ENCODE data around the gene SVBP. TPM values are rescaled to one million over a fixed set of nuclear protein-coding genes. Genes with fewer than 3 reads are reported as not detected.
"Not testable (repeated sequence)": the region's sequence is repeated elsewhere in the genome, so short reads cannot be mapped to it uniquely, and the experiment has no call there.

SVBP gene
- total RNA-seq, 1 donor from 2014 or later, result 16.0 TPM

GRCh38 chr1:42841440-42842147 lies 24.4 kb upstream of the SVBP start:
- DNase-seq (ENCODE audit: low read depth), result no peak

- DNase-seq (ENCODE audit: low read depth), result no peak
Observed at GRCh38 chr1:42841010-42841409, 23.8 kb upstream of the SVBP start.

- no peak for DNase-seq (ENCODE audit: low read depth)
Observed at GRCh38 chr1:42838482-42839190, 21.4 kb upstream of the SVBP start.

- no peak for DNase-seq (ENCODE audit: low read depth)
Observed at GRCh38 chr1:42837709-42838108, 20.5 kb upstream of the SVBP start.

DNA sequence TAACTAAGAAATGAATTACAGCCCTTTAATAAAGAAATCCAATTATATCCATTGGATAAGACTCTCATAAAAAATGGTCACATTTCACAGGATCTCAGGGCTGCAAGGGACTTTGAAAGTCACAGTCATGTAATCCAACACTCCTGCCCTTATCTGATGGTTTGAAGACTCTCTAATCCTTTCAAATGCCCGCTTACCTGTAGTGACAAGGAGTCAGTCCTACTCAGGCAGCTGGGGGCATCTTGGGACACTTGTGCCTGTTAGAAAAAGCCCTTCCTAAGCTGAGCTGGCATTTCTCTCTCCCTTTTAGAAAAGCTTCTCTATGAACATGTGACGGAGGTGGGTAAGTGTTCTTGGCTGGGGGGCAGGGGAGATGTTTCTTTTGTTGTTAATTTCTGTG lies 18.2 kb upstream of the SVBP start:
- DNase-seq (ENCODE audit: low read depth), result no peak

GRCh38 chr1:42834803-42835202 lies 17.6 kb upstream of the SVBP start:
- DNase-seq (ENCODE audit: low read depth), result no peak

DNA sequence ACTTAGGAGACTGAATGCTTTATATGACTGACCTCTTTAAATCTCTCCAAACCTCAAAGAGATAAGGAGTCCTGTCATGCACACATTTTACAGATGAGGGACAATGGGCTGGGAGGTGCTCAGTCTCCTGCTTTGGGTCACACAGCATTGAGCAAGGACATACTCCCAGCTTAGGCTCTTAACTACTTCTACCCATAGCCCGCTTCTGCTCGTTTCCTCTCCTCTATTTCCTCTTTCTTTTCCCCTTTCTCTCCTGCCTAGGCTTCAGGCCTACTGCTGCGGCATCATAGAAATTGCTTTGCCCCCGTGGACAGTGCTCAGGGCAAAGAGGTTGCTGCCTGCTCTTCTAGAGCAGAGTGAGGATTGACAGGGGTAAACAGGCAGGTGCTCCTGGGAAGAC lies 16.8 kb upstream of the SVBP start:
- no peak for DNase-seq (ENCODE audit: low read depth)

DNA sequence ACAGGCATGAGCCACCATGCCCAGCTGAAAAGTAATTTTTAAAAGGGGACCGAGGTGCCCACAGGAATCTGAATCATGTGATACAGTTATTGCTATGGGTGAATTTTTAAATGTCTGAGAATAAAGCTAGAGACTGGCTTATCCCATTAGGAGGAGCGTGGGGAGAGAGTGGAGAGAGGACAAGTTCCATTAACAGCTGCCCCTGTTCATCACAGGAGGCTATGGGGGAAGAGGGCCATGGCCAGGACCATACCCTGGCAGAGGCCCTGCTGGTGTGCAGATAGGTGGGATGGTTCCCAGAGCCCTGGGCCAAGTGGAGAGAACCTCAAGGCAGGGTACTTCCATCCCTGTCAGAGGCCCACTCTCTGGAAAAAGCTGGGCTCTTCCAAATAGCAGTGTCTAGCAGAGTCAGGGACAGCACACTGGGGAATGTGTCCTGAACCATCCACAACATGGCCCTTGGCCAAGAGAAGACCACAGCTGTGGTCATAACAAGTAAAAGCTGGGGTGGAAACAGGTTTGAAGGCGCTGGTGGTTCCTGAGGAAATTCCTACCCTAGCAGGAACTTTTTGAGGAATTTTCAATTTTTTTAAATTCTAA lies 15.5 kb upstream of the SVBP start:
- DNase-seq (ENCODE audit: low read depth), result no peak

DNA sequence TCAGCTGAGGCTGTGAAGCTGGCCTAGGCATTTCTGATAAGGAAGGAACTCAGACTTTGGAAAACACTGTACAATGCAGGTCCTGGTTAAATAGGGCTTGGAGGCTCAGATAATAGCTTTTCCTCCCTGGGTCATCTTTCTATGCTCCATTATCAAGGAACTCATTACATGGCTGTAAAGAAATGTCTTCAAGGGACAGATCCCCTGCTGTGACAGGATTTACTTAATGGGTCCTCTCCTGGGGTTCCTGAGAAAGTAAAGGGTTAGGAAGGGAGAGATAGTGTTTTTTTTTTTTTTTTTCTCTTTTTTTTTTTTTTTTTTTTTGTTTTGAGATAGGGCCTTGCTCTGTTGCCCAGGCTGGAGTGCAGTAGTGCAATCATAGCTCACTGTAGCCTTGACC lies 14.1 kb upstream of the SVBP start:
- no peak for DNase-seq (ENCODE audit: low read depth)

DNA sequence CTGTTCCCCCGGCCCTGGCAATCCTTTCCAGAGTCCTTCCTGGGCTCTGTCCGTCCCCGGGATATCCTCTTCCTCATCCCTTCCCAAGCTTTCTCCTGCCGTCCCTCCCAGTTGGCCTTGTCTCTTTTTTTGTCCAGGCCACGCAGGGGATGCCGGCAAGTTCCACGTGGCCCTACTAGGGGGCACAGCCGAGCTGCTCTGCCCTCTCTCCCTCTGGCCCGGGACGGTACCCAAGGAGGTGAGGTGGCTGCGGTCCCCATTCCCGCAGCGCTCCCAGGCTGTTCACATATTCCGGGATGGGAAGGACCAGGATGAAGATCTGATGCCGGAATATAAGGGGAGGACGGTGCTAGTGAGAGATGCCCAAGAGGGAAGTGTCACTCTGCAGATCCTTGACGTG lies 13.4 kb upstream of the SVBP start:
- DNase-seq (ENCODE audit: low read depth), result no peak

GRCh38 chr1:42825036-42825851 lies 8.0 kb upstream of the SVBP start:
- no peak for DNase-seq (ENCODE audit: low read depth)

DNA sequence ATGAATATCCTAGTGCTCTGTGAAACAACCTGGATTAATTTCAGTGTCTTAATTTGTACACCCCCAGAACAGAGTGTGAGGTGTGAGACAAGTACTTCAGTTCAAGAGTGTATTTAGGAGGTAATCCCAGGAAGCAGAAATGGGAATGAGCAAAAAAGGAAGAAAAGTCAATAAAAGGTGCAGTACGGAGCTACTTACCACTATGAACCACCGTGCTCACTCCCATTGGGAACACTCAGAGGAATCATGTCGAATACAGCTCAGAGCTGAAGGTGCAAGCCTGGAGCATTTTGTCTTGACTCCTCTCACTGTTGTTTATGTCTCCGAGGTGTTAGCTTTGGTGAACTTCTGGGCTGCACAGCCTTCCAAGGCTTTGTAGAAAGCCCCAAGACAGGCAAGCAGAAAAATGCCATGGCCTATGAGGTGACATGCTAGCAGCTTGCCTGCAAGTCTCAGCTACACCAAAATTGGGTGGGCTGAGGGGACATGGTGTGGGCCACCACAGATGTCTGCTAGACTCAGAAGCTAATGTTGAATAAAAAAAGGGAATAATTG lies 7.4 kb upstream of the SVBP start:
- DNase-seq (ENCODE audit: low read depth), result no peak

DNA sequence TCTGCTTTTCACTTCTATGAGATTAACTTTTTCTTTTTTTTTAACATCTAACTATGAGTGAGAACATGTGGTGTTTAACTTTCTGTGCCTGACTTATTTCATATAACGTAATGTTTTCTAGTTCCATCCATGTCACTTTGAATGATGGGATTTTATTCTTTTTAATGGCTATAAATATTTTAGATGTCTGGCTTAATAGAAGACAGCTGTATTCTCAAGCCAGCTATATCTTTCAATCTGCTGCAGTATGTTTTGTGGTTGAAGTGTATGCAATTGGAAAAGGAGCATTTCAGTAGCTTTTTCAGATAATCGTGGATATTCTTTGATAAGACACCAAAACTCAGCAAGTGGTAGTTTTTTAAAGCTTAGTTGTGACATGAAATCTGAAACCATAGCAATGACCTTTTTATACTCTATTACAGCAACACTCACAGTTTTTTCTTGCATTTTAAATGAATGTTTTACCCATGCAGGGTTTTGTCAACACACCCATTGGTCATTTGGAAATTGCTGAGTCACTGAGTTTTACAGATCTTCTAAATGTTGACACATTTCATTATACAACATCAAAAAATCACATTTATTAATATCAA lies 5.7 kb upstream of the SVBP start:
- DNase-seq (ENCODE audit: low read depth), result peak; percentile 72

GRCh38 chr1:42821690-42822089 lies 4.5 kb upstream of the SVBP start:
- DNase-seq (ENCODE audit: low read depth), result no peak

GRCh38 chr1:42820813-42821212 lies 3.6 kb upstream of the SVBP start:
- no peak for DNase-seq (ENCODE audit: low read depth)

DNA sequence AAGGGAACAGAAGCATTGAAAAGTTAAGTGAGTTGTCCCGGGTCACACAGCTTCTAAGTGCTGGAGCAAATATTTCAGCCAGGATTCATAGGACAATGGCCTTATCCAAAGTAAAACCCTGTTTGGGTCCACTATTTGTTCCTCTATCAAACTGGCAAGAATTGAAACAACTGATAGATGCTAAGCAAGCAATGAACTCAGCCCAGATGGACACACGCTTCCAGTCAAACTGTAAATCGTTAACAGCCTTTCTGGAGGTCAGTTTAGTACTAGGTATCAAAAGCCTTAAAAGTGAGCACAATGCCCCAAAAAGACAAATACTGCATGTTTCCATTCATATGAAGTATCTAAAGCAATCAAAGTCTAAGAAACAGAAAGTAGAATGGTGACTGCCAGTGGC lies 779 bp upstream of the SVBP start:
- peak; percentile 9 for DNase-seq (ENCODE audit: low read depth)

DNA sequence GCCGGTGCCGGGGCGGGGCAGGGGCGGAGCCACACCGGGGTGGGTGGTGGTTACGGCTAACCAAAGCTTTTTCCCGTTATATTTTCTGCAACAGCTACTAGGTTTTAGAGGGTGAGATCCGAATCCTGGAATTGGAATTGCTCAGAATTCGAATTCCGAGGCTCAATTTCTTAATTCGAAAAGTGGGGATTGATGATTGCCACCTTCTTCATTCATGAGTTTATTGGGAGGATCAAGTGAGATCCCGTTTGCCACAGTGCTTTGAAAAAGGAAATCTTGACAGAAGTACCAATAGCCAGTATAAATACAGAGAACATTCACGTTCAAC lies 207 bp upstream of the SVBP start:
- no peak for DNase-seq (ENCODE audit: low read depth)

DNA sequence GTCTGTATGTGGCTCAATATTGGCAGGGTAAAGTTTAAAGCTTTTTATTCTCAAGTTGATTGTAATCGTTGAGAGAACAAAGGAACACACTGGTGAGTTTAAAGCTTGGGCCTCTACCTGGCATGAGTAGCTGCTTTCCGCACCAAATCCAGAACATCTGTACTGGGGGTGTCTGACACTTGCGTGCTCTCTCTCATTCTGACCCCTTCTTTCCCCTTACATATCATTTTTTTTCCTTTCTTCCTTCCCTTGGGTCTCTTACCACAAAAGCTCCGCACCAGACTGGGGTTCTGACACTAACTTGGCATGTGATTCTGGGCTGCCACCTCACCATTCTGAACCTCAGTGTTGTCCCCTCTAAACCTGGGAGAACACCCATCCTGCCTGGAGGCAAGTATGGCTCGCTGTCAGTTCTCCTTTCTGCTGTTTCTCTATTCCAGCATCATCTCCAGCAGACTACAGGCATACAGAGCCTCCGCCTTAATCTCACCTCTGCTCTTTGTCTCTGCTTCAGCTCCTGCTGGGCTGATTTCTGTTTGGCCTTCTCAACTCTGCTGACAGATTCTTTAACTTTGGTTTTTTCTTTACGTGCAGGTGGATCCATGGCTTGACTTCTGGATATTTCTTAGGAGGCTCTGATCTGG lies 1.1 kb downstream of the SVBP start:
- no peak for DNase-seq (ENCODE audit: low read depth)

DNA sequence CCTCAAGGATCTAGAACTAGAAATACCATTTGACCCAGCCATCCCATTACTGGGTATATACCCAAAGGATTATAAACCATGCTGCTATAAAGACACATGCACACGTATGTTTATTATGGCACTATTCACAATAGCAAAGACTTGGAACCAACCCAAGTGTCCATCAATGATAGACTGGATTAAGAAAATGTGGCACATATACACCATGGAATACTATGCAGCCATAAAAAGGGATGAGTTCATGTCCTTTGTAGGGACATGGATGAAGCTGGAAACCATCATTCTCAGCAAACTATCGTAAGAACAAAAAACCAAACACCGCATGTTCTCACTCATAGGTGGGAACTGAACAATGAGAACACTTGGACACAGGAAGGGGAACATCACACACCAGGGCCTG lies 2.4 kb downstream of the SVBP start:
- DNase-seq (ENCODE audit: low read depth), result not testable (repeated sequence)

DNA sequence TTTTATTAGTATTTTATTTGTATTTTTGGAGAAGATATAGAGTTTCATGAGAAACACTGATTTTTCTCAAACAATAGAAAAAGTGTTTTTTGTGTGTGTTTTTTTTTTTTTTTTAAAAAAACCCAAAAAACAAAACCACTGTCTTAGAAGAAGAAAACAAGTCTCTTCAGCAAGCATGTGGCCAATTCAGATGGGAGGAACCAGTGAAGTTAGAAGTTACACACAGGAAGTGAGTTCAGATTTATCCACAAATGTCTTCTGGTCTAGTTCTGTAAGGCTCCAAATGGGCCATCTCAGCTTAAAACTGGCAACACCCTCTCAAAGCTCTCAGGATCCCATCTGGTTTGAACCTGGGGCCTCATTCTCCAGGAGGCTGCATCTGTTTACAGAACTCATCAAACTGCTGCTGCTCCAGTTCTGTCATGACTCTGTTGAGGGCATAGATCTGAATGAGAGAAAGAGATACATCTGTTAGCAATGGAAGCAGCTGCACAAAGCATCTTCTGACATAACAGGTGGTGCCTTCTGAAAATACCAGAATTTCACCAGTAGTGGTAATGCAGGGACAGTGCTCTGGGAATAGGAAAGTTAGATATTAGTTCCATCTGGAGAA lies 10.0 kb downstream of the SVBP start:
- DNase-seq (ENCODE audit: low read depth), result no peak

GRCh38 chr1:42806593-42806992 lies 10.6 kb downstream of the SVBP start:
- no peak for DNase-seq (ENCODE audit: low read depth)

Data from renal cortical epithelial cell (primary cell).